Natural killer cell (primary cell): ENCODE results near the gene ZNF511. TPM values are rescaled to one million over a fixed set of nuclear protein-coding genes. Genes with fewer than 3 reads are reported as not detected.

Source experiments
- ATAC-seq, 3 donors: fragments of 150-1000 bp in 2 of 3; fragments of 200-7000 bp in 1 of 3; cut with Tn5 transposase; 1 replicate in 1 of 3; 2 replicates in 2 of 3; pipeline ENCODE4 v1.10.0; 2021; ENCODE audit warnings: mild to moderate bottlenecking in 2 of 3, moderate library complexity in 2 of 3
- DNase-seq, 2 donors: peaks; one replicate each; pipeline versions ENCODE4 v3.0.0 to v3.0.0-alpha.2; 2013 to 2021; ENCODE audit warnings: mixed read lengths in 1 of 2
- H3K27ac ChIP-seq: one replicate; pipeline ENCODE4 v1.5.1; 2013; ENCODE audit warnings: mild to moderate bottlenecking, low read length
- H3K27me3 ChIP-seq: one replicate; pipeline ENCODE4 v1.6.1; 2013; ENCODE audit warnings: low read length; ENCODE audit not compliant: control insufficient read depth, insufficient read depth
- H3K36me3 ChIP-seq: one replicate; pipeline ENCODE4 v1.6.1; 2013; ENCODE audit warnings: low read length; ENCODE audit not compliant: control insufficient read depth, insufficient read depth
- H3K4me1 ChIP-seq: one replicate; pipeline ENCODE4 v1.6.1; 2013; ENCODE audit warnings: low read length; ENCODE audit not compliant: control insufficient read depth, insufficient read depth
- H3K4me3 ChIP-seq: one replicate; pipeline ENCODE4 v1.5.1; 2013; ENCODE audit warnings: low read length
- H3K9me3 ChIP-seq: one replicate; pipeline ENCODE4 v1.6.1; 2013; ENCODE audit warnings: low read length; ENCODE audit not compliant: control insufficient read depth, insufficient read depth
- H3K27ac Mint-ChIP-seq, 2 donors: one replicate each; pipeline ENCODE4 v1.8.0; 2022; ENCODE audit warnings: mild to moderate bottlenecking in 2 of 2, mixed read lengths in 2 of 2, moderate library complexity in 1 of 2
- H3K27me3 Mint-ChIP-seq, 2 donors: one replicate each; pipeline ENCODE4 v1.8.0; 2022; ENCODE audit warnings: low read depth in 2 of 2, mixed read lengths in 2 of 2
- H3K36me3 Mint-ChIP-seq: one replicate; pipeline ENCODE4 v1.8.0; 2022; ENCODE audit warnings: mixed read lengths
- H3K4me1 Mint-ChIP-seq, 2 donors: one replicate each; pipeline ENCODE4 v1.8.0; 2022; ENCODE audit warnings: mixed read lengths in 2 of 2
- H3K4me3 Mint-ChIP-seq: one replicate; pipeline ENCODE4 v1.8.0; 2022; ENCODE audit warnings: mild to moderate bottlenecking, moderate library complexity, mixed read lengths
- H3K9me3 Mint-ChIP-seq, 2 donors: one replicate each; pipeline ENCODE4 v1.8.0; 2022; ENCODE audit warnings: mixed read lengths in 2 of 2
- WGBS: methylation state at CpG from one replicate; pipeline ENCODE4 v1.1.7; 2013; ENCODE audit warnings: missing lambda C conversion rate; ENCODE audit not compliant: insufficient coverage; 5-methylcytosine and 5-hydroxymethylcytosine counted together
- intact Hi-C: fragments of 100-400 bp; cut with micrococcal nuclease; formaldehyde crosslinking; loops from one replicate; pipeline ENCODE4 v1.14.2; 2022
- total RNA-seq, 4 donors: library from RNA; stranded (reverse); fragments of 120-200 nt in 1 of 4; gene quantifications; one replicate each; pipeline versions ENCODE4 v1.2.3 to v1.2.4, GENCODE V29; 2013 to 2022
- TF ChIP-seq, protein P1 (sequence below): fragments of 200-600 bp; IDR thresholded peaks from one replicate; pipeline ENCODE4 v1.8.0; 2022; ENCODE audit warnings: antibody characterized with exemption

The ZNF511 gene
- total RNA-seq, 3 donors from 2014 or later (not counting 1 experiment from before 2014, with no cell fraction given), result 28.1 to 39.0 (median 32.4) TPM

DNA sequence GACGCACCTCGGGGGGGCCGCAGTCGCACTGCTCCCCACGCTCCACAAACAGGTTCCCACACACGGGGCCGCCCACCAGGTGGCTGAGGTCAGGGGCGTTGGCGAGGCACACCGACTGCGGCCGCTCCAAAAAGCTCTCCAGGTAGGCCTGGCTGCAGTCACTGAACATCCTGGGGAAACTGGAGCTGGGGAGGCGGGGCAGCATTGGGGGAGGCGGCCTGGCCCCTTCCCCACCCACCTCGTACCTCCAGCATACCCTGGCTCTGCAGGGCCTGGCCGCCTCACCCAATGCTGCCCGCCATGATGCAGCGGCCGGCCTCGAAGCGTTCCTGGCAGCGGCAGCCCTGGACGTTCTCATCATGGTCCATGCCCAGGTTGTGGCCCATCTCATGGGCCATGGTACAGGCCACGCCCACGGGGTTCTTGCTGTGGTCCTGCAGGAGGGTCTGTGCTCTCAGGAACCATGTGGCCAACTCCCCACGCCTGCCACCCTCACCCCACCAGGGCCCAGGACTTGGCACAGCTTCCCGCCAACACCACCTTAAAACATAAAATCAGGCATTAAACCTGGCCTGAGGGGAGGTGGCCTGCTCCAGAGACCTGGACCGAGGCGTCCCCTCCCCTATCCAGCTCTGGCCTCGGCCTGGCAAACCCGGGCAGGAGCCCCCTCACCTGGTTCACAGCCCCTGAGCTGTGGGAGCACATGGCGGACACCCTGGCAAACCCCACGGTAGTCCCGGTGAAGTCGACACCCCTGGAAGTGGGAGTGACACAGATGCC lies 37.0 kb upstream of the ZNF511 start:
- H3K9me3 Mint-ChIP-seq, result no peaks in the 10 kb centered on the region
- ATAC-seq (no peak), DNase-seq (no peak)
- Histone ChIP-seq H3K36me3 (peaks cover 73% of the 10 kb centered on the region), H3K4me3 (no peak overlapping the region), H3K9me3 (no peaks in the 10 kb centered on the region), H3K27ac (no peak overlapping the region), H3K27me3 (no peaks in the 10 kb centered on the region), H3K4me1 (peaks cover 39% of the 10 kb centered on the region)
- no peaks in the 10 kb centered on the region for H3K27me3 Mint-ChIP-seq
- H3K4me1 Mint-ChIP-seq, result peaks cover 0 to 17% of the 10 kb centered on the region in 2 donors
- no peak overlapping the region for H3K4me3 Mint-ChIP-seq
- intact Hi-C loops, result no loop called here
- no peak overlapping the region for H3K27ac Mint-ChIP-seq
- no peaks in the 10 kb centered on the region for H3K36me3 Mint-ChIP-seq
- TF ChIP-seq, protein P1, sequence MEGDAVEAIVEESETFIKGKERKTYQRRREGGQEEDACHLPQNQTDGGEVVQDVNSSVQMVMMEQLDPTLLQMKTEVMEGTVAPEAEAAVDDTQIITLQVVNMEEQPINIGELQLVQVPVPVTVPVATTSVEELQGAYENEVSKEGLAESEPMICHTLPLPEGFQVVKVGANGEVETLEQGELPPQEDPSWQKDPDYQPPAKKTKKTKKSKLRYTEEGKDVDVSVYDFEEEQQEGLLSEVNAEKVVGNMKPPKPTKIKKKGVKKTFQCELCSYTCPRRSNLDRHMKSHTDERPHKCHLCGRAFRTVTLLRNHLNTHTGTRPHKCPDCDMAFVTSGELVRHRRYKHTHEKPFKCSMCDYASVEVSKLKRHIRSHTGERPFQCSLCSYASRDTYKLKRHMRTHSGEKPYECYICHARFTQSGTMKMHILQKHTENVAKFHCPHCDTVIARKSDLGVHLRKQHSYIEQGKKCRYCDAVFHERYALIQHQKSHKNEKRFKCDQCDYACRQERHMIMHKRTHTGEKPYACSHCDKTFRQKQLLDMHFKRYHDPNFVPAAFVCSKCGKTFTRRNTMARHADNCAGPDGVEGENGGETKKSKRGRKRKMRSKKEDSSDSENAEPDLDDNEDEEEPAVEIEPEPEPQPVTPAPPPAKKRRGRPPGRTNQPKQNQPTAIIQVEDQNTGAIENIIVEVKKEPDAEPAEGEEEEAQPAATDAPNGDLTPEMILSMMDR, result no peak
- WGBS, result 88% methylated on average over 35 of the region's 35 CpGs

DNA sequence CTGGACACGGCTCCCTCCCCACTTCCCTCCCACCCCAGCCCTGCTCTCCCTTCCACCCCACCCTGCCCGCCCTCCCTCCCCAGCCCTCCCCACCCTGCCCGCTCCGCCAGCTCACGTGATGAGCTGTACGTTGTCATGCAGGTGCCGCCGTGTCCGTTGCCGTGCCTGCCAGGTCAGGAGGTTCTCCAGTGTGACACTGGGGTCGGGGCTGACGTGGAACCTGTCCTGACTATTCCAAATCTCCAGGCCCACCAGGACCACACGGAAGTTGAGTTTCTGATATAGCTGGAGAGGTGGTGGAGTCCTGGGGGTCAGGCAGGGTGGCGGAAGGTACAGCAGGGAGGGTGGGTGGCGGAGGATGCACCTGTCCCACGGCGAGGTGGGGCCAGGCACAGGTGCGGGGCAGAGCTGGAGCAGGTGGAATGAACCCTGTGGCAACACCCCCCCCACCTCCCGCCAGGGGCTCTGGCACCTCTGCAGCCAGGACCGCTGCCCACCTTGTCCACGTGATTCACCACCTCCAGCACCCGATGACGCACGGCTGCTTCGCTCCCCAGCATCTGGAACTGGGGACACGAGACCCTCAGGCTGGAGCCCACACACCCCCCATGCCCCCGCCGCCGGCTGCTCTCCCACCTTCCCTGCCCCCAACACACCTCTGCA lies 36.3 kb upstream of the ZNF511 start:
- DNase-seq (no peak), ATAC-seq (no peak)
- intact Hi-C loops, result no loop called here
- Histone ChIP-seq H3K4me1 (peaks cover 46% of the 10 kb centered on the region), H3K9me3 (no peaks in the 10 kb centered on the region), H3K4me3 (no peak overlapping the region), H3K27me3 (no peaks in the 10 kb centered on the region), H3K36me3 (peaks cover 66% of the 10 kb centered on the region), H3K27ac (no peak overlapping the region)
- 86% methylated on average over 27 of the region's 29 CpGs for WGBS
- TF ChIP-seq, protein P1, result no peak
- Mint-ChIP-seq H3K27me3 (no peaks in the 10 kb centered on the region), H3K9me3 (no peaks in the 10 kb centered on the region), H3K4me1 (peaks cover 0 to 18% of the 10 kb centered on the region in 2 donors), H3K36me3 (no peaks in the 10 kb centered on the region), H3K4me3 (no peak overlapping the region), H3K27ac (no peak overlapping the region)

DNA sequence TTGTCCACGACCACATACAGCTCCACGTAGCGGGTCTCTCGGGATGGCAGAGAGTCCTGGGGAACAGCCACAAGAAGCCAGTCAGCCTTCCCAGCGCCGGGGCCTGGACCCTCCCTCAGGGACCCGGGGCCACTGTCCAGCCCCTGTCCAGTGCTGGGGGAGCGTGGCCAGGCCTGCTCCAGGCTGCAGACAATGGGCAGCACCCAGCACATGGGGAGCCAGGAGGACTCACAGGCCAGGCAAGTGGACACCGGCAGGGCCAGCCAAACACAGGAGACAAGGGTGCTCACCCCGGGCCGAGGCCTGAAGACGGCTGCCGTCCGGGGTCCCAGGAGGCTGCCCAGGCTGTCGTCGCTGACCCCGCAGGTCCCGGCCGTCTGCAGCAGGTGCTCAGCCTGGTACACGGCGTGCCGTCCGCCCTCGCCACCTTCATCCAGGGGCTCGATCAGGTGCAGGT lies 35.7 kb upstream of the ZNF511 start:
- H3K4me1 Mint-ChIP-seq, result peaks cover 4 to 23% of the 10 kb centered on the region in 2 donors
- H3K4me3 Mint-ChIP-seq, result no peak overlapping the region
- peak overlapping the region in 1 of 2 donors; percentile 29 for H3K27ac Mint-ChIP-seq
- Histone ChIP-seq H3K4me1 (peaks cover 51% of the 10 kb centered on the region), H3K27me3 (no peaks in the 10 kb centered on the region), H3K4me3 (no peak overlapping the region), H3K36me3 (peaks cover 61% of the 10 kb centered on the region), H3K27ac (no peak overlapping the region), H3K9me3 (no peaks in the 10 kb centered on the region)
- ATAC-seq, result no peak
- WGBS, result 95% methylated on average over 25 of the region's 25 CpGs
- no peaks in the 10 kb centered on the region for H3K36me3 Mint-ChIP-seq
- no peaks in the 10 kb centered on the region for H3K27me3 Mint-ChIP-seq
- no peaks in the 10 kb centered on the region for H3K9me3 Mint-ChIP-seq
- no peak for DNase-seq
- TF ChIP-seq, protein P1, result no peak
- intact Hi-C loops, result no loop called here
